SK-N-SH treated with all-trans-retinoic acid at 6 μM for 48 hours (cell line): ENCODE data around the gene SLC25A20.

Experiments
- ARNTL ChIP-seq: fragments of 450-650 bp; formaldehyde crosslinking; IDR thresholded peaks from 2 replicates; pipeline ENCODE4 v1.5.0; 2020; ENCODE audit warnings: low read depth, mild to moderate bottlenecking, moderate library complexity, borderline replicate concordance
- BACH2 ChIP-seq: fragments of 250-450 bp; sonication (Bioruptor Pico); IDR thresholded peaks from 2 replicates; pipeline ENCODE4 v1.9.0; 2021; ENCODE audit warnings: mild to moderate bottlenecking, borderline replicate concordance
- CSDC2 ChIP-seq: fragments of 250-450 bp; sonication (Bioruptor Pico); IDR thresholded peaks from 2 replicates; pipeline ENCODE4 v1.5.0; 2020; ENCODE audit warnings: mild to moderate bottlenecking, moderate library complexity
- PATZ1 ChIP-seq: fragments of 250-450 bp; sonication (Bioruptor Pico); IDR thresholded peaks from 2 replicates; pipeline ENCODE4 v1.8.0; 2020; ENCODE audit warnings: mild to moderate bottlenecking, moderate library complexity, borderline replicate concordance
- RARB ChIP-seq: fragments of 250-450 bp; sonication (Bioruptor Pico); IDR thresholded peaks from 2 replicates; pipeline ENCODE4 v1.8.0; 2021; ENCODE audit warnings: mild to moderate bottlenecking, moderate library complexity
- ZC3H10 ChIP-seq: fragments of 250-450 bp; sonication (Bioruptor Pico); IDR thresholded peaks from 2 replicates; pipeline ENCODE4 v1.5.1; 2021; ENCODE audit warnings: mild to moderate bottlenecking, moderate library complexity
- ZFP3 ChIP-seq: fragments of 250-450 bp; sonication (Bioruptor Pico); IDR thresholded peaks from 2 replicates; pipeline ENCODE4 v1.5.0; 2020; ENCODE audit warnings: mild to moderate bottlenecking, moderate library complexity
- ZFP30 ChIP-seq: fragments of 450-650 bp; formaldehyde crosslinking; IDR thresholded peaks from 2 replicates; pipeline ENCODE4 v1.5.0; 2022; ENCODE audit warnings: mild to moderate bottlenecking, moderate library complexity
- ZNF70 ChIP-seq: fragments of 450-650 bp; formaldehyde crosslinking; IDR thresholded peaks from 2 replicates; pipeline ENCODE4 v1.5.0; 2020; ENCODE audit warnings: mild to moderate bottlenecking, moderate library complexity
- TF ChIP-seq, protein P1 (sequence below): fragments of 250-450 bp; sonication (Bioruptor Pico); IDR thresholded peaks from 2 replicates; pipeline ENCODE4 v1.5.1; 2020; ENCODE audit warnings: low read depth, mild to moderate bottlenecking, moderate library complexity
- TF ChIP-seq, protein P2 (sequence below): fragments of 250-450 bp; sonication (Bioruptor Pico); IDR thresholded peaks from 2 replicates; pipeline ENCODE4 v1.5.0; 2020; ENCODE audit warnings: mild to moderate bottlenecking, moderate library complexity
- TF ChIP-seq, protein P3 (sequence below): fragments of 250-450 bp; sonication (Bioruptor Pico); IDR thresholded peaks from 2 replicates; pipeline ENCODE4 v1.8.0; 2021; ENCODE audit warnings: low read depth, mild to moderate bottlenecking, moderate library complexity, borderline replicate concordance

- TF ChIP-seq, protein P1, sequence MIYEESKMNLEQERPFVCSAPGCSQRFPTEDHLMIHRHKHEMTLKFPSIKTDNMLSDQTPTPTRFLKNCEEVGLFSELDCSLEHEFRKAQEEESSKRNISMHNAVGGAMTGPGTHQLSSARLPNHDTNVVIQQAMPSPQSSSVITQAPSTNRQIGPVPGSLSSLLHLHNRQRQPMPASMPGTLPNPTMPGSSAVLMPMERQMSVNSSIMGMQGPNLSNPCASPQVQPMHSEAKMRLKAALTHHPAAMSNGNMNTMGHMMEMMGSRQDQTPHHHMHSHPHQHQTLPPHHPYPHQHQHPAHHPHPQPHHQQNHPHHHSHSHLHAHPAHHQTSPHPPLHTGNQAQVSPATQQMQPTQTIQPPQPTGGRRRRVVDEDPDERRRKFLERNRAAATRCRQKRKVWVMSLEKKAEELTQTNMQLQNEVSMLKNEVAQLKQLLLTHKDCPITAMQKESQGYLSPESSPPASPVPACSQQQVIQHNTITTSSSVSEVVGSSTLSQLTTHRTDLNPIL: no peak
- TF ChIP-seq ZNF70 (CRISPR knock-in tag) (no peak), BACH2 (no peak), ZC3H10 (CRISPR knock-in tag) (no peak), RARB (no peak), ZFP30 (CRISPR knock-in tag) (no peak), PATZ1 (CRISPR knock-in tag) (no peak), ZFP3 (CRISPR knock-in tag) (no peak), ARNTL (CRISPR knock-in tag) (no peak), CSDC2 (CRISPR knock-in tag) (no peak)
- TF ChIP-seq, protein P2, sequence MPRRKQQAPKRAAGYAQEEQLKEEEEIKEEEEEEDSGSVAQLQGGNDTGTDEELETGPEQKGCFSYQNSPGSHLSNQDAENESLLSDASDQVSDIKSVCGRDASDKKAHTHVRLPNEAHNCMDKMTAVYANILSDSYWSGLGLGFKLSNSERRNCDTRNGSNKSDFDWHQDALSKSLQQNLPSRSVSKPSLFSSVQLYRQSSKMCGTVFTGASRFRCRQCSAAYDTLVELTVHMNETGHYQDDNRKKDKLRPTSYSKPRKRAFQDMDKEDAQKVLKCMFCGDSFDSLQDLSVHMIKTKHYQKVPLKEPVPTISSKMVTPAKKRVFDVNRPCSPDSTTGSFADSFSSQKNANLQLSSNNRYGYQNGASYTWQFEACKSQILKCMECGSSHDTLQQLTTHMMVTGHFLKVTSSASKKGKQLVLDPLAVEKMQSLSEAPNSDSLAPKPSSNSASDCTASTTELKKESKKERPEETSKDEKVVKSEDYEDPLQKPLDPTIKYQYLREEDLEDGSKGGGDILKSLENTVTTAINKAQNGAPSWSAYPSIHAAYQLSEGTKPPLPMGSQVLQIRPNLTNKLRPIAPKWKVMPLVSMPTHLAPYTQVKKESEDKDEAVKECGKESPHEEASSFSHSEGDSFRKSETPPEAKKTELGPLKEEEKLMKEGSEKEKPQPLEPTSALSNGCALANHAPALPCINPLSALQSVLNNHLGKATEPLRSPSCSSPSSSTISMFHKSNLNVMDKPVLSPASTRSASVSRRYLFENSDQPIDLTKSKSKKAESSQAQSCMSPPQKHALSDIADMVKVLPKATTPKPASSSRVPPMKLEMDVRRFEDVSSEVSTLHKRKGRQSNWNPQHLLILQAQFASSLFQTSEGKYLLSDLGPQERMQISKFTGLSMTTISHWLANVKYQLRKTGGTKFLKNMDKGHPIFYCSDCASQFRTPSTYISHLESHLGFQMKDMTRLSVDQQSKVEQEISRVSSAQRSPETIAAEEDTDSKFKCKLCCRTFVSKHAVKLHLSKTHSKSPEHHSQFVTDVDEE (CRISPR knock-in tag): no peak
- TF ChIP-seq, protein P3, sequence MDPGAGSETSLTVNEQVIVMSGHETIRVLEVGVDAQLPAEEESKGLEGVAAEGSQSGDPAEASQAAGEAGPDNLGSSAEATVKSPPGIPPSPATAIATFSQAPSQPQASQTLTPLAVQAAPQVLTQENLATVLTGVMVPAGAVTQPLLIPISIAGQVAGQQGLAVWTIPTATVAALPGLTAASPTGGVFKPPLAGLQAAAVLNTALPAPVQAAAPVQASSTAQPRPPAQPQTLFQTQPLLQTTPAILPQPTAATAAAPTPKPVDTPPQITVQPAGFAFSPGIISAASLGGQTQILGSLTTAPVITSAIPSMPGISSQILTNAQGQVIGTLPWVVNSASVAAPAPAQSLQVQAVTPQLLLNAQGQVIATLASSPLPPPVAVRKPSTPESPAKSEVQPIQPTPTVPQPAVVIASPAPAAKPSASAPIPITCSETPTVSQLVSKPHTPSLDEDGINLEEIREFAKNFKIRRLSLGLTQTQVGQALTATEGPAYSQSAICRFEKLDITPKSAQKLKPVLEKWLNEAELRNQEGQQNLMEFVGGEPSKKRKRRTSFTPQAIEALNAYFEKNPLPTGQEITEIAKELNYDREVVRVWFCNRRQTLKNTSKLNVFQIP (CRISPR knock-in tag): no peak
These were observed 17.0 kb downstream of the SLC25A20 start for GRCh38 chr3:48881652-48882114.
